D721Med (cell line): ENCODE results near the gene PARD6G.
A peak's percentile ranks its signal among the peaks of the same experiment; 100 is the strongest.

Experiments used
- DNase-seq: peaks from one replicate; pipeline ENCODE4 v3.0.0; 2011; ENCODE audit warnings: low spot score; ENCODE audit not compliant: insufficient read length
- FAIRE-seq: peaks from 2 replicates; lab custom pipeline; 2011; peaks lifted over from hg19 to GRCh38; lab: Jason Lieb, UNC
- TF ChIP-seq, protein P1 (sequence below): IDR thresholded peaks from 2 replicates; pipeline ENCODE4 v1.5.1; 2012; ENCODE audit warnings: mild to moderate bottlenecking, control low read depth; ENCODE audit not compliant: insufficient read depth; ENCODE audit errors: missing control alignments

The PARD6G gene

DNA sequence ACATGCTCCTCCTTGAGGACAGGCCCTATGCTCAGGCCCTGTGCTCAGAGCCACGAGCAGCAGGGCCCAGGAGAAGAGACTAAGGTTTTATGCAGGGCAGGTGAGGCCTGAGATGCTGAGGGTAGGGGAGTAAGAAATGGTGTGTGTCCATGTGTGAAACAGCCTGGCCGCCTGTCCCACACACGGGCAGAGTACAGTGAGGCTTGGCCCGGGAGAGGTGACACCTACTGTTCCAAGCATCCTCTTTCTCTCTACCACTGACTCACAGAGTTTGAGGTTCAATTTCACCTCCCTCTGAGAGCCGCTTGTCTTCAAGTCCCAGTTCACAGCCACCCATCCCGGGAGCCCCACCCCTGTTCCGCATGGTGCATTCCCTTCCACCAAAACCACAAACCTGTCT, 84.1 kb downstream of the PARD6G start:
- TF ChIP-seq, protein P1, sequence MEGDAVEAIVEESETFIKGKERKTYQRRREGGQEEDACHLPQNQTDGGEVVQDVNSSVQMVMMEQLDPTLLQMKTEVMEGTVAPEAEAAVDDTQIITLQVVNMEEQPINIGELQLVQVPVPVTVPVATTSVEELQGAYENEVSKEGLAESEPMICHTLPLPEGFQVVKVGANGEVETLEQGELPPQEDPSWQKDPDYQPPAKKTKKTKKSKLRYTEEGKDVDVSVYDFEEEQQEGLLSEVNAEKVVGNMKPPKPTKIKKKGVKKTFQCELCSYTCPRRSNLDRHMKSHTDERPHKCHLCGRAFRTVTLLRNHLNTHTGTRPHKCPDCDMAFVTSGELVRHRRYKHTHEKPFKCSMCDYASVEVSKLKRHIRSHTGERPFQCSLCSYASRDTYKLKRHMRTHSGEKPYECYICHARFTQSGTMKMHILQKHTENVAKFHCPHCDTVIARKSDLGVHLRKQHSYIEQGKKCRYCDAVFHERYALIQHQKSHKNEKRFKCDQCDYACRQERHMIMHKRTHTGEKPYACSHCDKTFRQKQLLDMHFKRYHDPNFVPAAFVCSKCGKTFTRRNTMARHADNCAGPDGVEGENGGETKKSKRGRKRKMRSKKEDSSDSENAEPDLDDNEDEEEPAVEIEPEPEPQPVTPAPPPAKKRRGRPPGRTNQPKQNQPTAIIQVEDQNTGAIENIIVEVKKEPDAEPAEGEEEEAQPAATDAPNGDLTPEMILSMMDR: no peak
- no peak for DNase-seq
- no peak for FAIRE-seq

DNA sequence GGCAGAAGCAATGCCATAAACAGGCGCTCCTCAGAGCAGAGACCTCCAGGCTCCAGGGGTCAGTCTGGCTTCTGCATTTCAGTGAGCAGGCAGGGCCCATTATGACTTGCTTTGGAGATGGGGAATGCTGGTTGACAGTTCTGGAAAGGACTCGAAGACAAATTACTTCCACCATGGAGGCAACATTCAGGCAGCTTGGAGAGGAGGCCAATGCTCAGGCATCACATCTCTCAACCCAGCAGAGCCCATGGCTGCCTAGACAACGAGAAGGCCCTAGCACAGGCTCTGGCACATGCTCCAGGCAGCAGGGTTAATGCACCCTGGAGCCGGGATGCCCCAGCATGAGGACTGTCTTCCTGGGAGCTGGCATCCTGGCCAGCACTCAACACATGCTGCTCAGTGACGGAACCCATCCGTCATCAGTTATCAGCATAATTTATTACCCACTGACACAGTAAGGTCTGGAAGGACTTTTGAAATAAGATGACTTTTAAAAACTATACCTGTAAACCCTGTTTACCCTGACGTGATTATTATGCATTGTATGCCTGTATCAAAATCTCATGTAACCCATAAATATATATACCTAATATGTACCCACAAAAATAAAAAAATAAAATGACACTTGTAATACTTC, 85.4 kb downstream of the PARD6G start:
- TF ChIP-seq, protein P1: no peak
- DNase-seq: no peak
- FAIRE-seq: peak; percentile 93

DNA sequence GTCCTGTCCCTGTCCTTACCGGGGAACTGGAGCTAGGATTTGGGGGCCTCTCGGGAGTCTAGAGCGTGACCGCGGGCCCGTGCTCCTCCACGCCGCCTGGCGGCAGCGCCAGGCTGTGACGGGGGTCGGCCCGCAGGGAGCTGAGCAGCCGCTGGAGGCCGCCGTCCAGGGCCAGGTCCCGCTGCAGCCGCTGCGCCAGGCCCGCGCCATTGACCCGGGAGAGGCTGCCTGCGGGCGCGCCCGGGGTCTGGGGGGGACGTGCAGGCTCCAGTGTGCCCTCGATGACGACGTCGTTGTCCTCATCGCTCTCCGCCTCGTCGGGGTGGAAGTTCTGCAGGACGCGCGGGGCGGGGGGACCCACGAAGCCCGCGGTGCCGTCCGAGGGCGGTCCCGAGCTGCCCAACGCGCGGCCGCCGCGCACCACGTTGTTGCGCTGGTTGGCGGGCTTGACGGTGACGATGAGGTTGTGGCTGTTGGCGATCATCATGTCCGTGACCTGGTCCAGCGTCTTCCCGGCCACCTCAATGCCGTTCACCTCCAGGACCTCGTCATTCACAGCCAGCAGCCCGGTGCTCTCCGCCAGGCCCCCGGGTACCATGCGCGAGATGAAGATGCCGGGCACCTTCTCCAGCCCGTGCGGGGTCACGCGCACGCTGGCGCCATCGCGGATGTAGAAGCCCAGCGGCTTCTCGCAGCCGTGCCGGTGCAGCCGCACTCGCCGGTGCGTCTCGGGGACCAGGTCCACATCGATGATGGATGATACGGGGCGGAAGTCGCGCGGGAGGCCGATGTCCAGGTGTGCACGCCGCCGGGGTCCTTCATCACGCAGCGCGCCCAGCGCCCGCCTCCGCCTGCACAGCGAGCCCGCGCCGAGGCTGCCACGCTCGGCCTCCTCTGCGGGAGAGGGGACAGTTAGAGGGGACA, 87.3 kb downstream of the PARD6G start:
- FAIRE-seq (no peak), DNase-seq (no peak)
- TF ChIP-seq, protein P1: no peak

DNA sequence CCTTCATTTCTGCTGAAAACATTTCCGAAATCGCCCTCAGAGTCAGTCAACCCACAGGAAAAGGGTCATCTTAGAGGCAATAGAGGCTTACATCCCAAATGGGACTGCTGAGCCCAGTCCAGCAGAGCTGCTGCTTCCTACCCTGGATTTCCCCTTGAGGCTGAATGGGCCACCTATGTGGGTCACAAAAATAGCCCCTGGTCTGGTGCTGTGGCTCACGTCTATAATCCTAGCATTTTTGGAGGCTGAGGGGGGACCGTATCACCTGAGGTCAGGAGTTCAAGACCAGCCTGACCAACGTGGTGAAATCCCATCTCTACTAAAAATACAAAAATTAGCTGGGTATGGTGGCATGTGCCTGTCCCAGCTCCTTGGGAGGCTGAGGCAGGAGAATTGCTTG, 88.9 kb downstream of the PARD6G start:
- FAIRE-seq (no peak), DNase-seq (no peak)
- TF ChIP-seq, protein P1: no peak

DNA sequence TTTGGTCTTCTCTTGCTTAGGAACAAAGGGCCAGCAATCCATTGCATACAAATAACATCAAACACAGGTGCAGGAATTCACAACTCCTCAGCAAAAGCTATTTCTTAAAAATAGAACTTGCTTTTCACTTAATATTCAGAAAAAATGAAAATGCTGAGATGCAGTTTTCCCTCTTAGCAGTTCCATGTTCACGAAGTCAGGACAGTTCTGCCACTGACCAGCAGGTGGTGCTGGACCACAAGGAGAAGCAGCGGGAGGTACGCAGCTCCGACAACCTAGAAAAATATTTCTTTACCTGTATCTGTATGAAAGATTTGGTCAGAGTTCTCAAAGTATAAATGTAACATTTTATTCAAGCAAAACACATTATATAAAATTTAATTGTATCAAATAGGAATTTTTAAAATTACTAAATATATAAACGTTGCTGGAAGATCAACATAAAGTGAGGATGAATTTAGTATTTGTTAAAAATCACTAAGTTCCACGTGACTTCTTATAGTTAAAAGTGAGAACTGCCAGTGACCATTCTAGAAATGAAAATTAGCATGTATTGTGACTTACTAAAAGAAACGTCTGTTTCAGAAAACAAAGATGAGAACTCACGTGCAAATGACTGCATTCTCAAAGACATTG, 89.5 kb downstream of the PARD6G start:
- no peak for DNase-seq
- FAIRE-seq: peak; percentile 100
- TF ChIP-seq, protein P1: peak; percentile 90

DNA sequence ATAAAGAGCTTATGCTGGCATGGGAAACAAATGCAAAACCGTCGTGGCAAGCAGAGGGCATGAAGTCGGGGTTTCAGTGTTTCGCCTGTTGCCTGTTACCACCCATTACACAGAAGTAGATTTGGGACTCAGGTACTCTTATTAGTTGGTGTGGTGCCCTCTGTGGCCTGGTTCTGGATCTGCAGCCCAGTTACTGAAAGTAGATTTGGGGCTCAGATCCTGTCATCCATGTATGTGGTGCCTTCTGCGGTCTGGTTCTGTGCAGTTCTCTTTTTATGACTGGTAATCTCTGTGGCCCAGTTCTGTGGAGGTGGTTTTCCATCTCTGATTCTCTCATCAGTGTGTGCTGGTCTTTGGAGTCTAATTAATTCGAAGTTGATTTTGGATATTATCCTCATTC, 93.0 kb downstream of the PARD6G start:
- DNase-seq (peak; percentile 68), FAIRE-seq (no peak)
- TF ChIP-seq, protein P1: peak; percentile 24

DNA sequence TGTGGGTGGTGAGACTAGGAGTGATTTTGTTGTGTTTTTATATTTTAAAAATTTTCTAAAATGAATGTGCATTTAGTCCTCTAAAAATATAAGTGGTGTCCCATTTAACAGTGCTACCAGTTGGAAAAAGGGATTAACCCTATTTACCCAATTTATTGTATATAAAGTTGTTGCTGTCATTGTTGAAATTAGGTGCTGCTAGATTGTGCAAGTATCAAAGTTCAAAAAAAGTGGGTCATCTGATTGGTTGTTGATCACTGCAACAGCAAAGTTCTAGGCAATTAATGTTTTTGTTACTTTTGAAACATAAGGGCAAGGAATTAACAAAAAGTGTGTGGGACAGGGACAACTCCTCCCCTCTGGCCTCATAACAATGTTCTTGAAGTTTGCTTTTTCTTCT, 97.6 kb downstream of the PARD6G start:
- no peak for DNase-seq
- TF ChIP-seq, protein P1: no peak

More for the DNA sequence above, 97.6 kb downstream of the PARD6G start:
- no peak for FAIRE-seq
